ACHN (cell line): ENCODE results near the gene CAMK2A.

ENCODE experiments used
- DNase-seq: peaks from one replicate; pipeline ENCODE4 v3.0.0-alpha.2; 2015
- in situ Hi-C: cut with HindIII; loops from 2 replicates; pipeline ENCODE4 v1.10.0; 2017; ENCODE audit warnings: low sequenced_read_pairs, low pct_ligation_motif_present, low pct_unique_long_range_greater_than_20kb

Gene CAMK2A

GRCh38 chr5:150291388-150292385 lies 2.1 kb upstream of the CAMK2A start:
- no peak for DNase-seq
- in situ Hi-C loops, result no loop called here

- no peak for DNase-seq
- in situ Hi-C loops, result no loop called here
Observed at GRCh38 chr5:150288791-150289190, 782 bp downstream of the CAMK2A start.

- in situ Hi-C loops, result no loop called here
- no peak for DNase-seq
Observed at GRCh38 chr5:150288361-150288760, 1.2 kb downstream of the CAMK2A start.

- in situ Hi-C loops, result no loop called here
- no peak for DNase-seq
Observed at GRCh38 chr5:150286820-150287219, 2.8 kb downstream of the CAMK2A start.

- in situ Hi-C loops, result no loop called here
- DNase-seq, result no peak
Observed at GRCh38 chr5:150285114-150285513, 4.5 kb downstream of the CAMK2A start.

- in situ Hi-C loops, result no loop called here
- DNase-seq, result no peak
Observed at GRCh38 chr5:150284311-150284710, 5.3 kb downstream of the CAMK2A start.

- in situ Hi-C loops, result no loop called here
- DNase-seq, result no peak
Observed at GRCh38 chr5:150283904-150284303, 5.7 kb downstream of the CAMK2A start.

GRCh38 chr5:150281987-150282386 lies 7.6 kb downstream of the CAMK2A start:
- no peak for DNase-seq
- in situ Hi-C loops, result no loop called here

GRCh38 chr5:150279330-150280020 lies 10.1 kb downstream of the CAMK2A start:
- in situ Hi-C loops, result no loop called here

GRCh38 chr5:150278916-150279315 lies 10.7 kb downstream of the CAMK2A start:
- DNase-seq, result peak; percentile 59
- in situ Hi-C loops, result no loop called here

More at GRCh38 chr5:150279330-150280020, 10.1 kb downstream of the CAMK2A start:
- no peak for DNase-seq

GRCh38 chr5:150278046-150278730 lies 11.4 kb downstream of the CAMK2A start:
- DNase-seq, result no peak
- in situ Hi-C loops, result no loop called here

- in situ Hi-C loops, result no loop called here
- DNase-seq, result no peak
Observed at GRCh38 chr5:150277043-150277442, 12.5 kb downstream of the CAMK2A start.

- in situ Hi-C loops, result no loop called here
- no peak for DNase-seq
Observed at GRCh38 chr5:150274811-150275210, 14.8 kb downstream of the CAMK2A start.

- peak; percentile 55 for DNase-seq
Observed at GRCh38 chr5:150272531-150272930, 17.0 kb downstream of the CAMK2A start.

GRCh38 chr5:150271923-150272322 lies 17.6 kb downstream of the CAMK2A start:
- in situ Hi-C loops, result no loop called here
- DNase-seq, result no peak

More at GRCh38 chr5:150272531-150272930, 17.0 kb downstream of the CAMK2A start:
- in situ Hi-C loops, result no loop called here

- DNase-seq, result no peak
- in situ Hi-C loops, result no loop called here
Observed at GRCh38 chr5:150271296-150271692, 18.3 kb downstream of the CAMK2A start.

GRCh38 chr5:150270541-150271295 lies 18.9 kb downstream of the CAMK2A start:
- no peak for DNase-seq
- in situ Hi-C loops, result no loop called here

- no peak for DNase-seq
- in situ Hi-C loops, result no loop called here
Observed at GRCh38 chr5:150266871-150267291, 22.7 kb downstream of the CAMK2A start.
